Fibroblast of skin of back (primary cell): Measurements from ENCODE around the gene PEX13.

Source experiments
- DNase-seq: peaks from one replicate; pipeline ENCODE4 v3.0.0-alpha.2; 2013

PEX13 gene

GRCh38 chr2:61074100-61074499 lies 56.6 kb downstream of the PEX13 start:
- DNase-seq: no peak

- DNase-seq: no peak
These were observed 68.4 kb downstream of the PEX13 start for GRCh38 chr2:61085883-61086282.

- no peak for DNase-seq
These were observed 72.3 kb downstream of the PEX13 start for GRCh38 chr2:61089797-61090196.

- peak; percentile 18 for DNase-seq
These were observed 72.9 kb downstream of the PEX13 start for GRCh38 chr2:61090386-61090921.

GRCh38 chr2:61091485-61091884 lies 74.0 kb downstream of the PEX13 start:
- DNase-seq: no peak

- no peak for DNase-seq
These were observed 78.9 kb downstream of the PEX13 start for GRCh38 chr2:61096438-61096837.

GRCh38 chr2:61100801-61101200 lies 83.3 kb downstream of the PEX13 start:
- peak; percentile 42 for DNase-seq
